Measurements from ENCODE around the gene DDX39B. TPM values are rescaled to one million over a fixed set of nuclear protein-coding genes. Genes with fewer than 3 reads are reported as not detected.

DDX39B gene
- total RNA-seq, 4 donors from 2014 or later, result 125 to 327 (median 217) TPM

GRCh38 chr6:31586599-31587281 lies 44.9 kb upstream of the DDX39B start:
- peak overlapping the region in 1 of 4 donors; percentile 44 for H3K27ac ChIP-seq
- H3K9me3 ChIP-seq, result no peaks in the 10 kb centered on the region
- no peaks in the 10 kb centered on the region for H3K36me3 ChIP-seq
- WGBS, 2 donors (ENCODE audit: low coverage in 1 of 2), result 60 to 83% methylated on average over 2 of the region's 9 CpGs
- ATAC-seq, result no peak
- peaks cover 24% of the 10 kb centered on the region for H3K27me3 ChIP-seq
- TF ChIP-seq POLR2AphosphoS5 (IDR thresholded peaks at IDR 0.05) (no peak), EP300 (IDR thresholded peaks at IDR 0.05) (no peak), POLR2A (IDR thresholded peaks at IDR 0.05) (no peak)
- TF ChIP-seq, protein P1, sequence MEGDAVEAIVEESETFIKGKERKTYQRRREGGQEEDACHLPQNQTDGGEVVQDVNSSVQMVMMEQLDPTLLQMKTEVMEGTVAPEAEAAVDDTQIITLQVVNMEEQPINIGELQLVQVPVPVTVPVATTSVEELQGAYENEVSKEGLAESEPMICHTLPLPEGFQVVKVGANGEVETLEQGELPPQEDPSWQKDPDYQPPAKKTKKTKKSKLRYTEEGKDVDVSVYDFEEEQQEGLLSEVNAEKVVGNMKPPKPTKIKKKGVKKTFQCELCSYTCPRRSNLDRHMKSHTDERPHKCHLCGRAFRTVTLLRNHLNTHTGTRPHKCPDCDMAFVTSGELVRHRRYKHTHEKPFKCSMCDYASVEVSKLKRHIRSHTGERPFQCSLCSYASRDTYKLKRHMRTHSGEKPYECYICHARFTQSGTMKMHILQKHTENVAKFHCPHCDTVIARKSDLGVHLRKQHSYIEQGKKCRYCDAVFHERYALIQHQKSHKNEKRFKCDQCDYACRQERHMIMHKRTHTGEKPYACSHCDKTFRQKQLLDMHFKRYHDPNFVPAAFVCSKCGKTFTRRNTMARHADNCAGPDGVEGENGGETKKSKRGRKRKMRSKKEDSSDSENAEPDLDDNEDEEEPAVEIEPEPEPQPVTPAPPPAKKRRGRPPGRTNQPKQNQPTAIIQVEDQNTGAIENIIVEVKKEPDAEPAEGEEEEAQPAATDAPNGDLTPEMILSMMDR (IDR thresholded peaks at IDR 0.05), result no peak
- peaks cover 0 to 7% (median 7%) of the 10 kb centered on the region in 3 donors for H3K4me1 ChIP-seq
- no peak overlapping the region for H3K4me3 ChIP-seq

DNA sequence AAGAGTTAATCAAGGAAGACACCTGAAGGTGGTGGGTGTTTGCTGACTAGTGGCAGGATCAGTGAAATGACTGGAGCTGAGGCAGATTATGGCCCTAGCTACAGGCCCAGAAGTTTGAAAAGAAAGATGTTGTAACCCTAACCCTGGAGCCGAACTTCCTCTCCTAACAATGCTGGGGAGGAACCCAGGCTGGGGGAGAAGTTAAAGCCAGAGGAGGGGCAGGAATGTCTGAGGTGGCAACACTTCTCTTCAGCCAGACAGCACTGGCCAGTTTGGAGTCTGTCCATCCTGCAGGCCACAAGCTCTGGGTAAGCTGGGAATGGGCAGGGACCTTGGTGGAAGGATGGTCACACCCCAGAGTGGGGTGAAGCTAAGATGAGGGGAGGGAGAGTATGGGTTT lies 44.2 kb upstream of the DDX39B start, which contains the start of gene LST1:
LST1 (plus strand) TSS at position 270 of the 400 bp plus-strand sequence. CDS start 1,023 bp downstream, outside the sequence.
- 57 to 78% methylated on average over 1 of the region's 1 CpG for WGBS, 2 donors (ENCODE audit: low coverage in 1 of 2)
- H3K4me3 ChIP-seq, result no peak within 1 kb of the TSS
- ATAC-seq, result peak; percentile 17

GRCh38 chr6:31585491-31585890 lies 43.7 kb upstream of the DDX39B start:
- no peak for ATAC-seq
- no peak for TF ChIP-seq POLR2A (IDR thresholded peaks at IDR 0.05)
- TF ChIP-seq EP300 (IDR thresholded peaks at IDR 0.05), result no peak
- no peak for TF ChIP-seq POLR2AphosphoS5 (IDR thresholded peaks at IDR 0.05)
- TF ChIP-seq, protein P1 (IDR thresholded peaks at IDR 0.05), result no peak
- H3K36me3 ChIP-seq, result no peaks in the 10 kb centered on the region
- H3K27me3 ChIP-seq, result peaks cover 24% of the 10 kb centered on the region
- peaks cover 0 to 17% (median 9%) of the 10 kb centered on the region in 3 donors for H3K4me1 ChIP-seq
- H3K4me3 ChIP-seq, result no peak overlapping the region
- WGBS, 2 donors (ENCODE audit: low coverage in 1 of 2), result 38 to 41% methylated on average over 1 to 2 of the region's 2 CpGs
- H3K9me3 ChIP-seq, result no peaks in the 10 kb centered on the region
- peak overlapping the region in 1 of 4 donors; percentile 44 for H3K27ac ChIP-seq

More for the DNA sequence above, 44.2 kb upstream of the DDX39B start, which contains the start of gene LST1:
- Histone ChIP-seq H3K27me3 (peaks cover 24% of the 10 kb centered on the region), H3K27ac (peak within 1 kb of the TSS in 1 of 4 donors; percentile 44), H3K4me1 (peaks cover 0 to 14% (median 9%) of the 10 kb centered on the region in 3 donors), H3K36me3 (no peaks in the 10 kb centered on the region), H3K9me3 (no peaks in the 10 kb centered on the region)
- TF ChIP-seq POLR2AphosphoS5 (IDR thresholded peaks at IDR 0.05) (no peak), EP300 (IDR thresholded peaks at IDR 0.05) (no peak), POLR2A (IDR thresholded peaks at IDR 0.05) (no peak)
- TF ChIP-seq, protein P1 (IDR thresholded peaks at IDR 0.05), result no peak

- Histone ChIP-seq H3K36me3 (no peaks in the 10 kb centered on the region), H3K27me3 (peaks cover 8% of the 10 kb centered on the region), H3K4me3 (peak within 1 kb of the TSS; percentile 41 to 65), H3K27ac (peak within 1 kb of the TSS; percentile 7 to 87 (median 83)), H3K4me1 (peaks cover 0 to 21% (median 9%) of the 10 kb centered on the region in 3 donors), H3K9me3 (no peaks in the 10 kb centered on the region)
- no CpG with 5 or more reads among the region's 3 CpGs for WGBS, 2 donors (ENCODE audit: low coverage in 1 of 2)
- TF ChIP-seq POLR2AphosphoS5 (IDR thresholded peaks at IDR 0.05) (no peak), POLR2A (IDR thresholded peaks at IDR 0.05) (no peak), EP300 (IDR thresholded peaks at IDR 0.05) (no peak)
- TF ChIP-seq, protein P1 (IDR thresholded peaks at IDR 0.05), result no peak
- ATAC-seq, result no peak
Observed at GRCh38 chr6:31582230-31582643, 40.4 kb upstream of the DDX39B start, which contains the start of gene LTB. Gene LTB (minus strand): TSS chr6:31582424. CDS start chr6:31582417, 7 bp downstream.

Data from gastroesophageal sphincter (tissue), 4 donors.